H1 (cell line): ENCODE measurements around the gene KIF3B. TPM values are rescaled to one million over a fixed set of nuclear protein-coding genes. Genes with fewer than 3 reads are reported as not detected.

ENCODE experiments used
- GTF2F1 ChIP-seq: IDR thresholded peaks from 2 replicates; pipeline ENCODE4 v1.6.1; 2012; ENCODE audit warnings: low read depth, low read length, improper control_type of control experiment, borderline replicate concordance
- HDAC2 ChIP-seq, 2 experiments: fragments of 300-600 bp in 1 of 2; sonication (generic) in 1 of 2; IDR thresholded peaks; 2 replicates each; pipeline ENCODE4 v1.6.1; 2011 to 2012; ENCODE audit warnings: low read depth in 2 of 2, low read length in 2 of 2, mild to moderate bottlenecking in 2 of 2, moderate library complexity in 2 of 2, borderline replicate concordance in 1 of 2, inconsistent platforms in 1 of 2
- polyA plus RNA-seq, 7 experiments: library from polyadenylated mRNA; depleted of rRNA in 3 of 7; stranded (reverse) in 5 of 7; unstranded in 2 of 7; fragments of >200 nt in 5 of 7; fragments of 200-250 nt in 2 of 7; gene quantifications; 1 replicate in 5 of 7; 2 replicates in 1 of 7; 4 replicates in 1 of 7; pipeline versions ENCODE4 v1.2.1 to v1.2.3, GENCODE V29; 2011 to 2013; ENCODE audit warnings: missing spikeins in 2 of 7, mixed read lengths in 2 of 7
- total RNA-seq: library from RNA; stranded (reverse); fragmentation: NEBNext Ultra II Directional; extraction: Animal tissue kit (Norgen Biotek cat#: 25700); gene quantifications from 2 replicates; pipeline ENCODE4 v1.2.1, GENCODE V29; 2021

Gene KIF3B
- total and polyA plus RNA-seq, 2 of the 8 experiments (the other 6 are each of a cell fraction or from before 2014, with no cell fraction given): 10.1 to 22.4 TPM

DNA sequence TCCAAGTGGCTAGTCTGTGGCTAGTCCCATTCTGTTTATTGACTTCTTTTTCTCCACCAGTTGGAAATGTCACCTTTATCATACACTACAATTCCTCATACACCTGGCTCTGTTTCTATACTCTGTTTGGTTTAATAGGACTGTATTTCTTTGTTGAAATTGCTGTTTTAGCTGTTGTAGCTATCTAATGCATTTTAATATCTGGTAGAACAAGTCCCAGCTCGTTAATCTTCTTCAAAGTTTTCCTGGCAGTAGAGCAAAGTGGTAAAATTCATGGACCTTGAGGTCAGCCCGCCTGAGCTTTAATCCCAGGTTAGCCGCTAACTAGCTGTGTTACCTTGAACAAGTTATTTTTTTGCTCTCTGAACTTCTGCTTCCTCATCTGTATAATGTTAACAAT, 70.8 kb downstream of the KIF3B start (continued):
- TF ChIP-seq HDAC2 (IDR thresholded peaks at IDR 0.05; ENCODE audit: borderline replicate concordance in 1 of 2, low read depth in 2 of 2, low read length in 2 of 2) (no peak), GTF2F1 (no peak)
